ENCODE measurements around the gene TECTA.
A peak's percentile ranks its signal among the peaks of the same experiment; 100 is the strongest.
"Not testable (repeated sequence)": the region's sequence is repeated elsewhere in the genome, so short reads cannot be mapped to it uniquely, and the experiment has no call there.

Gene TECTA

DNA sequence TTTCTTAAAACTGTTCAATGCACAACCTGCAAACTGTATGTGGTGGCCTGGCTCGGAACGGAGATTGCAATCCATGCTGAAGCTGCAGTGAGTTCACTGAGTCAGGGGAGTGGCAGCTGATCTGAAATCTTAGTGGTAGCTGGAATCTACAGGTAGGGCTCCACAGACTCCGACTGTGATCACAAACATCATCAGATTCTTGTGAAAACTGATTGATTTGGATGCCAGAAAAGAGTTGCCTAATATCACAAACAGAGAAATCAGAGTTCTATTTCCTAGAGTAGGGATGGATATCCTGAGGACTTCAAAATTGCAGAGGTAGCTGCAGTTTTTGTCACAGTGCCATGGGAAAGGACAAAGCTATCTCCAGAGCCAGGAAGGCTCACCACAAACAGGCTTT lies 134.0 kb downstream of the TECTA start:
- DNase-seq = no peak

DNA sequence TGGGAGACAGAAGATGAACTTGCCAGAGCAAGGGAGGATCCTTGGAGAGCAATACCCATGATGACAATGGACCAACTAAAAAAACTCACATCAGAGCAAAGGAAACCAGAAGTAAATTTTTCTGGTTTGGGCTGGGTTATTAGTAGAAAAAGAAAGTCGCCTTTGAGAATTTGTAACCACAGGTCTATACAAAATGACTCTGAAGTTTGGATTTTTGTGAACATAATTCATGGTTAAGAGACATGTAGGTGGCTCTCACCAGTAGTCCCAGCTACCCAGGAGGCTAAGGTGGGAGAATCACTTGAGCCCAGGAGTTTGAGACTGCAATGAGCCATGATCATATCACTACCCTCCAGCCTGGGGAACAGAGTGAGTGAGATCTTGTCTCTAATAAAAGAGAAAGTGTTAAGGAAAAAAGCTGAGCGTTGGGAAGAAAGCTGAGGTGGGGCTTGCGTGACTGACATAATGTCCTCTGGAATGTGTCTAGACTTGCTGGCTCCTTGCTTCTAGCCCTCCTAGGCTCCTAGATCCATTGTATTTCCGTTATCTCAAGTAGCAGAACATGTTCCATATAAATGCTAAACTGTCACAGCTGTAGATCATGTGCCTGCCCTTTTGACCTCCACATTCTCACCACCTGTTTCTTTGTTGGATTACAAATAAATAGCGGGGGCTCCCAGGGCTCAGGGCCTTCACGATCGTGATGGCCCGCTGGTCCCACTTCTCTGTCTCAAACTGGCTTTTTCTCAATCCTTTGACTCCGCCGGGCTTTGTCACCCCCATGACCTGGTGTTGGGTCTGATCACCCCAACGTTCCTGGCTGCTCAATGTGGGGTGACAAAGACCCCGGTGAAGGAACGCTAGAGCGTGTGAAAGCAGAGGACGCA lies 135.3 kb downstream of the TECTA start:
- DNase-seq = peak; percentile 11

DNA sequence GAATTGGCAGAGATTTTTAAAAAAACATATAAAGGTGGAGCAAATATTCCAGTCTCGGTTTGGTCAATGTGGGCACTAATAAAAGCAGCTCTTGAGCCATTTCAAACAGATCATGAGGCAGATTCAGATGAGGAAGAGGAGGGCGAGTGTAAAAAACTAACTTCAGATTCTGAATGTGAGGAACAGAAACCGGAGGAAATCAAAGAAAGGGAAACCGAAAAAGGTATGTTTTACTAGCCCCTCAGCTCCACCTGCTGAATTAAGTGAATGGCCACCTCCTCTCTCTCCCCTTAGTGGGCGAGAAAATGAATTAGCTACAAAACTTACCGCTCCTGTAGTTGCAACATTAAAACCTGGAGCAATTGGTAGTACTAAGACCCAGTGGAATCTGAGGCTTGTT lies 136.2 kb downstream of the TECTA start:
- not testable (repeated sequence) for DNase-seq

DNA sequence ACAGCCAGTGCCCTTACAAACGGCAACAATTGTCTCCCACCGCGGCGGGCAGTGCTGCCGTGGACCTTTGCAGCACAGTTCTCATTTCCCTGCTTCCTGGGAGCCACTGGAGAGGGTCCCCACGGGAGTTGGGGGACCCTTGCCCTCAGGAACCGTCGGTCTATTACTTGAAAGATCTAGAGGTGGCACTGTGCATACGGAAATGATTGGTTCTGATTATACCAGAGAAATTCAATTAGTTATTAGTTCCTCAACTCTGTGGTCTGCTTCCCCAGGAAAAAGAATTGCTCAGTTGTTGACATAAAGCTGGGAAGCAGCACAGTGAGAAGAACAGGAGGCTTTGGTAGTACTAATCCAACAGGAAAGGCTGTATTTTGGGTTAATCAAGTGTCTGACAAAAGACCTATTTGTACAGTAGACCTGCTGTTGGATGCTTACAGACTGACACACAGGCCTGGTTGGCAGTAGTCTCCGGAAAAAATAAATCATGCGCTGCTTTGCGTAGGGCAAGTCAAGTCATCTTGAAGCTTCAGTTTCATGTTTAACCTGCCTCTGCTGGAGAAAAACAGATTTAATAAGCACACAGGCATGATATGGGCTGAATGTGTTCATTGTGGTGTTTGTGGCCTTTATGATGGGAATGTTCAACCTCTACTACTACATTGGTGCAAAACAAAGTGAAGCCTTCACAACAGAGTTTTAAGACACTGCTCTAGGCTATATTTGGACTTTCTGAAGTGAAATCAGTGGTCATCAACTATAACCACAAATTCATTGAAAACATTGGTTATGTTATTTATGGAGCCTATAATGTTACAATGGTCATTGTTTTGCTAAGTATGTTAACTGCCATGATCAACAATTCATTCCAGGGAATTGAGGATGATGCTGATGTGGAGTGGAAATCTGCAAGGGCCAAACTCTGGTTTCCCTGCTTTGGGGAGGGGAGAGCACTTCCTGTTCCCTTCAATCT lies 136.9 kb downstream of the TECTA start:
- DNase-seq = peak; percentile 24

DNA sequence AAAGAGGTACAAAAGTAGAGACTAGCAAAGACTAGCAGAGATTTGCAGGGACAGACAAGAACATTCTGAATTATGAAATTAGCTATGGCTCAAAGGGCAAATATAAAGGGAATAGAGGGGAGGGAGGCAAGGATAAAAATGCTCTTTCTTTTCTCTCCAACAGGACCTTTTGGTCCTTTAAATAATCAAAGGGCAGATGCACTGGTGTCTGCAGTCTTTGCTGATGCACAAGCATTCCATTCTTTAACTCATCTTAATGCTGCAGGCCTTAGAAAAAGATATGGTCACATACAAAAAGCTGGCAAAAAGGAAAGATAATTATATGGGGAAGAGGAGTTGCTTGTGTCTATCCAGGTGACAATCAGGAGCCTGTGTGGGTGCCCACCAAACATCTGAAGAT lies 137.9 kb downstream of the TECTA start:
- DNase-seq = no peak

DNA sequence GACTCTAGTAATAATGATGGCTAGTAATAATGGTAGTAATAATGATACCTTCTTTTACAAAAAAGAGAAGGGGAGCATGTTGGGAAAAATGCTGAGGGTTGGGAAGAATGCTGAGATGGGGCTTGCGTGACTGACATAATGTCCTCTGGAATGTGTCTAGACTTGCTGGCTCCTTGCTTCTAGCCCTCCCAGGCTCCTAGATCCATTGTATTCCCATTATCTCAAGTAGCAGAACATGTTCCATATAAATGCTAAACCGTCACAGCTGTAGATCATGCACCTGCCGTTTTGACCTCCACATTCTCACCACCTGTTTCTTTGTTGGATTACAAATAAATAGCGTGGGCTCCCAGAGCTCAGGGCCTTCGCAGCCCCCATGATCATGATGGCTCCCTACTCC lies 139.0 kb downstream of the TECTA start:
- not testable (repeated sequence) for DNase-seq

DNA sequence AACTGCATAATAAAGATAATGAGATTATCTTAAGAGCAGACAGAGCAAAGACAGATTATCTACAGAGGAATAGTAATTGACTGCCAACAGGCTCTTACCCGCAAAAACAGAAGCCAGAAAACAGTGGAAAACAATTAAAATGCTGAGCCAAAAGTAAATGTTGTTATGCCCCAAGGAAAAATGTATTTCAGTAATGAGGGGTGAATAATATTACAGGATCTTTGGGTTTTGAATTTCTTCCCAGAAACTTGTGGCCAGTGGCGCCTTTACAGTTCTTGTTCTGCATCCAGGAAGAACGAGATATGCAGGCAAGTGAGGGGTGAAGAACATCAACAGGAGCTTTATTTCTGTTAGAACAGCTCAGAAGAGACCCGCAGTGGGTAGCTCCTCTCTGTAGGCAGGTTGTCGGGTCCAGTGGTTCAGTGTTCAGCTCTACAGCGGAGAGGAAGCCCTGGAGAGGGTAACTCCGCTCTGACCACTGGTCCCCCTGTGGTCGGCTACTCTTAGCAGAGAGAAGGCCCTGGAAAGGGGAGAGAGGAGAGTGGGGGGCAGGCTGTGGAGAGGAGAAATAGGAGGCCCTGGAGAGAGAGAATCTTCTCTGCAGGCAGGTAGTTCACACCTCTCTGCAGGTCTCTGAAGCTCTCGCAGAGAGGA lies 139.7 kb downstream of the TECTA start:
- DNase-seq = no peak
